ENCODE data around the gene UPP1.

The UPP1 gene

GRCh38 chr7:48097521-48098231, 8.6 kb downstream of the UPP1 start:
- TF ChIP-seq FOXP2 (optimal IDR thresholded peaks at IDR 0.05; ENCODE audit: borderline replicate concordance, extremely low read depth, extremely low read length, insufficient read depth) (no peak), REST (IDR thresholded peaks at IDR 0.05; ENCODE audit: insufficient read depth in 1 of 2, low read depth in 2 of 2, low read length in 2 of 2) (no peak), POLR2AphosphoS5 (IDR thresholded peaks at IDR 0.05; ENCODE audit: low read depth, low read length) (no peak), TAF1 (IDR thresholded peaks at IDR 0.05; ENCODE audit: borderline replicate concordance, insufficient read depth, low read length) (no peak), SIN3A (IDR thresholded peaks at IDR 0.05; ENCODE audit: borderline replicate concordance, insufficient read depth, low read length) (no peak)

GRCh38 chr7:48098846-48099245, 9.8 kb downstream of the UPP1 start:
- TF ChIP-seq FOXP2 (optimal IDR thresholded peaks at IDR 0.05; ENCODE audit: borderline replicate concordance, extremely low read depth, extremely low read length, insufficient read depth): no peak
- no peak for TF ChIP-seq REST (IDR thresholded peaks at IDR 0.05; ENCODE audit: insufficient read depth in 1 of 2, low read depth in 2 of 2, low read length in 2 of 2)
- TF ChIP-seq SIN3A (IDR thresholded peaks at IDR 0.05; ENCODE audit: borderline replicate concordance, insufficient read depth, low read length): no peak
- TF ChIP-seq POLR2AphosphoS5 (IDR thresholded peaks at IDR 0.05; ENCODE audit: low read depth, low read length): no peak
- TF ChIP-seq TAF1 (IDR thresholded peaks at IDR 0.05; ENCODE audit: borderline replicate concordance, insufficient read depth, low read length): no peak

- TF ChIP-seq FOXP2 (optimal IDR thresholded peaks at IDR 0.05; ENCODE audit: borderline replicate concordance, extremely low read depth, extremely low read length, insufficient read depth) (no peak), REST (IDR thresholded peaks at IDR 0.05; ENCODE audit: insufficient read depth in 1 of 2, low read depth in 2 of 2, low read length in 2 of 2) (no peak), SIN3A (IDR thresholded peaks at IDR 0.05; ENCODE audit: borderline replicate concordance, insufficient read depth, low read length) (no peak), TAF1 (IDR thresholded peaks at IDR 0.05; ENCODE audit: borderline replicate concordance, insufficient read depth, low read length) (no peak), POLR2AphosphoS5 (IDR thresholded peaks at IDR 0.05; ENCODE audit: low read depth, low read length) (no peak)
These were observed 10.7 kb downstream of the UPP1 start for GRCh38 chr7:48099781-48100180.

- TF ChIP-seq POLR2AphosphoS5 (IDR thresholded peaks at IDR 0.05; ENCODE audit: low read depth, low read length): no peak
These were observed 12.3 kb downstream of the UPP1 start for GRCh38 chr7:48101352-48101751.

GRCh38 chr7:48101968-48102367, 12.9 kb downstream of the UPP1 start:
- TF ChIP-seq REST (IDR thresholded peaks at IDR 0.05; ENCODE audit: insufficient read depth in 1 of 2, low read depth in 2 of 2, low read length in 2 of 2): no peak
- TF ChIP-seq POLR2AphosphoS5 (IDR thresholded peaks at IDR 0.05; ENCODE audit: low read depth, low read length): no peak
- no peak for TF ChIP-seq FOXP2 (optimal IDR thresholded peaks at IDR 0.05; ENCODE audit: borderline replicate concordance, extremely low read depth, extremely low read length, insufficient read depth)
- no peak for TF ChIP-seq TAF1 (IDR thresholded peaks at IDR 0.05; ENCODE audit: borderline replicate concordance, insufficient read depth, low read length)
- TF ChIP-seq SIN3A (IDR thresholded peaks at IDR 0.05; ENCODE audit: borderline replicate concordance, insufficient read depth, low read length): no peak
